ENCODE measurements around the gene ZNF664.

The ZNF664 gene

DNA sequence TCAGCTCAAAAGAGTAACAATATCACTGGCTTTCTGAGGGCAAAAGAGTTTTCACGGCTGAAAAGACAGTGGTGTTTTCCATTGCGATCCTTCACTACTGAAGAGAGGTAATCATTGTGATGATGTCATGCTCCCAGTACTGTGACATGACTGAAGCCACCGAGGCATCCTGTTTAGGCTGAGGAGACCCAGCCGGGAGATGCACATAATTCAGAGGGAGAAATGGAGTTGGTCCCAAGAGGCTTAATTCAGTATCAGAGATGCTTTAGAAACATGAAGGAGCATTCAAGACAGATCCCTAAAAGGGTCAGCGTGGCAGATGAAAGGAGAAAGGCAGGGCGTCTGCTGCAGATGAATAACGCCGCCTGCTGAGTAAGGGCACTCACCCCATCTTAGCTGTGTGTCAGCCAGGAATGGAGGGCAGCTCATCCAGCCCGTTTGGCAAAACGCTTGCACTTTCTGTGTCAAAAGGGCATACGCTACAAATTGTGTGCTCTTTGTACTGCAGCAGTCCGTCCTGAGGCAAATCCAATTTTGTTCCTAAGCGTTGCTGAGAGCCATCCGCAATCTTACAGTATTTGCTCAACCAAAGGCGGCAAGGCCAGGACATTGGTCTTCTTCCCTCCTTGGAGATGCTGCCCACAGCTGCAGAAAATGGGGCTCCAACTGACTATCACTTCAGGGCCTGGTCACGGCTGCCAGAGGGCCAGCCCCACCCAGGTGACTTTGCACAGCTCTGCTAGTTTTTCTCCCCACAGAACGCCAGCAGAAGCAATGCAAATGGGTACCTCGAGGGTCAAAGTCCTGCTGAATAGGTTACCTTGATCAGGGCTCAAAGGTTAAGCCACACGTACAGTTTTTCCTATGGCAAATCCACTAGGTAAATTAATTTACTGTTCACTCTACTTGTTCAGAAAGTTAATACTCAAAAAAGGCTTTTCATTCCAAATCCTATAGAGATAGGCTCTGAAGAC, 23.9 kb upstream of the ZNF664 start:
- Histone ChIP-seq H3K27ac (replicated peaks; ENCODE audit: low read length) (no peak overlapping the region), H3K4me1 (ENCODE audit: control insufficient read depth in 2 of 2, insufficient read depth in 1 of 2, low read depth in 1 of 2, low read length in 2 of 2) (peaks cover 10 to 33% of the 10 kb centered on the region in 2 donors), H3K36me3 (replicated peaks in 1 of 2; ENCODE audit: control insufficient read depth in 2 of 2, insufficient read depth in 2 of 2, low read length in 2 of 2) (peaks cover 0 to 10% of the 10 kb centered on the region in 2 donors), H3K23ac (ENCODE audit: low read depth, low read length, poor library complexity) (no peak overlapping the region), H4K8ac (ENCODE audit: low read depth, low read length) (no peak overlapping the region), H3K14ac (ENCODE audit: low read length) (no peak overlapping the region), H3K9ac (ENCODE audit: low read depth, low read length, poor library complexity) (no peak overlapping the region), H3K27me3 (ENCODE audit: control insufficient read depth in 3 of 3, insufficient read depth in 3 of 3, low read depth in 1 of 3, low read length in 3 of 3) (no peaks in the 10 kb centered on the region), H2AFZ (ENCODE audit: low read length) (no peak overlapping the region), H4K91ac (ENCODE audit: low read depth, low read length, poor library complexity) (no peak overlapping the region), H2BK5ac (ENCODE audit: low read length) (no peak overlapping the region), H3K4me2 (ENCODE audit: insufficient read depth, low read length, poor library complexity, severe bottlenecking) (no peak overlapping the region), H2BK15ac (ENCODE audit: low read length) (no peak overlapping the region), H3K4me3 (ENCODE audit: low read length in 2 of 2) (no peak overlapping the region), H2BK120ac (ENCODE audit: low read depth, low read length) (no peak overlapping the region), H3K18ac (ENCODE audit: low read length) (no peak overlapping the region), H3K9me3 (replicated peaks in 1 of 2; ENCODE audit: control insufficient read depth in 2 of 2, insufficient read depth in 1 of 2, low read depth in 1 of 2, low read length in 2 of 2) (peaks cover 0 to 8% of the 10 kb centered on the region in 2 donors), H3K4ac (ENCODE audit: low read length) (no peak overlapping the region), H2AK5ac (ENCODE audit: low read depth, low read length) (no peak overlapping the region), H3K79me1 (ENCODE audit: low read depth, low read length) (no peaks in the 10 kb centered on the region), H2BK12ac (ENCODE audit: low read length) (no peak overlapping the region)
- no peak for DNase-seq (ENCODE audit: low spot score)
- WGBS, 2 donors (ENCODE audit: extremely low coverage in 2 of 2, insufficient read length in 2 of 2, insufficient replicate concordance in 1 of 2): no CpG with 5 or more reads among the region's 19 CpGs

DNA sequence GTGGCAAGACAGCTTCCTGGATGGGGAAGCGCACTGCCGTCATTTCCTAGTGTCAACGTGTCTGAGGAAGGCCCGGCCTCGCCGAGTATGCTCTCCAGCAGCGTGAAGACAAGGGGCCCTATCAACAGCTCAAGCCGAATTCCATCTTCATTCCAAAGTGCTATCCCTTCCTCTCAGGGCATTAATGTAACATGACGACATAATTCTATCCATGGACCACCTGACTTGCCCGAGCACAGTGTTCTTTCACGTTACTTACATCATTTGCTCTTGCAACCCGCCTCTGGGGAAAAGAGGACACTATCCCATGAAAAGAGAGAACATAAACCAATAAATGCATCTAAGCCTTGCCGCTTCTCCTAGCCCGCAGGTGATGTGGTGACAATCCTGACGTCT, 23.2 kb upstream of the ZNF664 start:
- no peak overlapping the region for H3K27ac ChIP-seq (replicated peaks; ENCODE audit: low read length)
- no peak overlapping the region for H4K91ac ChIP-seq (ENCODE audit: low read depth, low read length, poor library complexity)
- no peak overlapping the region for H2BK15ac ChIP-seq (ENCODE audit: low read length)
- no peak overlapping the region for H4K8ac ChIP-seq (ENCODE audit: low read depth, low read length)
- no peak overlapping the region for H3K4ac ChIP-seq (ENCODE audit: low read length)
- DNase-seq (ENCODE audit: low spot score): no peak
- H3K23ac ChIP-seq (ENCODE audit: low read depth, low read length, poor library complexity): no peak overlapping the region
- H2AFZ ChIP-seq (ENCODE audit: low read length): no peak overlapping the region
- H3K9me3 ChIP-seq (replicated peaks in 1 of 2; ENCODE audit: control insufficient read depth in 2 of 2, insufficient read depth in 1 of 2, low read depth in 1 of 2, low read length in 2 of 2): peaks cover 0 to 8% of the 10 kb centered on the region in 2 donors
- no peak overlapping the region for H2AK5ac ChIP-seq (ENCODE audit: low read depth, low read length)
- peaks cover 10 to 33% of the 10 kb centered on the region in 2 donors for H3K4me1 ChIP-seq (ENCODE audit: control insufficient read depth in 2 of 2, insufficient read depth in 1 of 2, low read depth in 1 of 2, low read length in 2 of 2)
- H3K4me3 ChIP-seq (ENCODE audit: low read length in 2 of 2): no peak overlapping the region
- H3K36me3 ChIP-seq (replicated peaks in 1 of 2; ENCODE audit: control insufficient read depth in 2 of 2, insufficient read depth in 2 of 2, low read length in 2 of 2): peaks cover 0 to 3% of the 10 kb centered on the region in 2 donors
- no peaks in the 10 kb centered on the region for H3K79me1 ChIP-seq (ENCODE audit: low read depth, low read length)
- H3K14ac ChIP-seq (ENCODE audit: low read length): no peak overlapping the region
- H3K27me3 ChIP-seq (ENCODE audit: control insufficient read depth in 3 of 3, insufficient read depth in 3 of 3, low read depth in 1 of 3, low read length in 3 of 3): no peaks in the 10 kb centered on the region
- no peak overlapping the region for H3K9ac ChIP-seq (ENCODE audit: low read depth, low read length, poor library complexity)
- no peak overlapping the region for H3K18ac ChIP-seq (ENCODE audit: low read length)
- H2BK120ac ChIP-seq (ENCODE audit: low read depth, low read length): no peak overlapping the region
- no peak overlapping the region for H2BK5ac ChIP-seq (ENCODE audit: low read length)
- no CpG with 5 or more reads among the region's 15 CpGs for WGBS, 2 donors (ENCODE audit: extremely low coverage in 2 of 2, insufficient read length in 2 of 2, insufficient replicate concordance in 1 of 2)
- H3K4me2 ChIP-seq (ENCODE audit: insufficient read depth, low read length, poor library complexity, severe bottlenecking): no peak overlapping the region
- no peak overlapping the region for H2BK12ac ChIP-seq (ENCODE audit: low read length)

GRCh38 chr12:123950476-123951349, 22.3 kb upstream of the ZNF664 start:
- Histone ChIP-seq H2BK15ac (ENCODE audit: low read length) (no peak overlapping the region), H2BK12ac (ENCODE audit: low read length) (no peak overlapping the region)

GRCh38 chr12:123951467-123951866, 21.5 kb upstream of the ZNF664 start:
- Histone ChIP-seq H3K4ac (ENCODE audit: low read length) (no peak overlapping the region), H4K8ac (ENCODE audit: low read depth, low read length) (no peak overlapping the region), H3K4me1 (ENCODE audit: control insufficient read depth in 2 of 2, insufficient read depth in 1 of 2, low read depth in 1 of 2, low read length in 2 of 2) (peaks cover 10 to 36% of the 10 kb centered on the region in 2 donors), H2BK5ac (ENCODE audit: low read length) (no peak overlapping the region), H3K23ac (ENCODE audit: low read depth, low read length, poor library complexity) (no peak overlapping the region), H3K18ac (ENCODE audit: low read length) (no peak overlapping the region), H2BK12ac (ENCODE audit: low read length) (no peak overlapping the region), H3K4me2 (ENCODE audit: insufficient read depth, low read length, poor library complexity, severe bottlenecking) (no peak overlapping the region), H3K14ac (ENCODE audit: low read length) (no peak overlapping the region), H3K27me3 (ENCODE audit: control insufficient read depth in 3 of 3, insufficient read depth in 3 of 3, low read depth in 1 of 3, low read length in 3 of 3) (no peaks in the 10 kb centered on the region), H3K9me3 (replicated peaks in 1 of 2; ENCODE audit: control insufficient read depth in 2 of 2, insufficient read depth in 1 of 2, low read depth in 1 of 2, low read length in 2 of 2) (peaks cover 0 to 8% of the 10 kb centered on the region in 2 donors), H4K91ac (ENCODE audit: low read depth, low read length, poor library complexity) (no peak overlapping the region), H3K36me3 (replicated peaks in 1 of 2; ENCODE audit: control insufficient read depth in 2 of 2, insufficient read depth in 2 of 2, low read length in 2 of 2) (no peaks in the 10 kb centered on the region), H3K79me1 (ENCODE audit: low read depth, low read length) (no peaks in the 10 kb centered on the region), H3K4me3 (ENCODE audit: low read length in 2 of 2) (no peak overlapping the region), H3K9ac (ENCODE audit: low read depth, low read length, poor library complexity) (no peak overlapping the region), H3K27ac (replicated peaks; ENCODE audit: low read length) (no peak overlapping the region), H2AK5ac (ENCODE audit: low read depth, low read length) (no peak overlapping the region), H2BK120ac (ENCODE audit: low read depth, low read length) (no peak overlapping the region), H2BK15ac (ENCODE audit: low read length) (no peak overlapping the region), H2AFZ (ENCODE audit: low read length) (no peak overlapping the region)
- DNase-seq (ENCODE audit: low spot score): no peak
- WGBS, 2 donors (ENCODE audit: extremely low coverage in 2 of 2, insufficient read length in 2 of 2, insufficient replicate concordance in 1 of 2): no CpG with 5 or more reads among the region's 4 CpGs

More at GRCh38 chr12:123950476-123951349, 22.3 kb upstream of the ZNF664 start:
- Histone ChIP-seq H3K9ac (ENCODE audit: low read depth, low read length, poor library complexity) (no peak overlapping the region), H3K14ac (ENCODE audit: low read length) (no peak overlapping the region), H2AK5ac (ENCODE audit: low read depth, low read length) (no peak overlapping the region), H3K27ac (replicated peaks; ENCODE audit: low read length) (no peak overlapping the region), H3K4ac (ENCODE audit: low read length) (no peak overlapping the region), H3K27me3 (ENCODE audit: control insufficient read depth in 3 of 3, insufficient read depth in 3 of 3, low read depth in 1 of 3, low read length in 3 of 3) (no peaks in the 10 kb centered on the region), H4K8ac (ENCODE audit: low read depth, low read length) (no peak overlapping the region), H4K91ac (ENCODE audit: low read depth, low read length, poor library complexity) (no peak overlapping the region), H3K23ac (ENCODE audit: low read depth, low read length, poor library complexity) (no peak overlapping the region), H2BK5ac (ENCODE audit: low read length) (no peak overlapping the region), H2BK120ac (ENCODE audit: low read depth, low read length) (no peak overlapping the region), H3K4me2 (ENCODE audit: insufficient read depth, low read length, poor library complexity, severe bottlenecking) (no peak overlapping the region), H3K79me1 (ENCODE audit: low read depth, low read length) (no peaks in the 10 kb centered on the region), H3K36me3 (replicated peaks in 1 of 2; ENCODE audit: control insufficient read depth in 2 of 2, insufficient read depth in 2 of 2, low read length in 2 of 2) (no peaks in the 10 kb centered on the region), H3K4me3 (ENCODE audit: low read length in 2 of 2) (no peak overlapping the region), H3K9me3 (replicated peaks in 1 of 2; ENCODE audit: control insufficient read depth in 2 of 2, insufficient read depth in 1 of 2, low read depth in 1 of 2, low read length in 2 of 2) (peaks cover 0 to 8% of the 10 kb centered on the region in 2 donors), H3K18ac (ENCODE audit: low read length) (no peak overlapping the region), H2AFZ (ENCODE audit: low read length) (no peak overlapping the region), H3K4me1 (ENCODE audit: control insufficient read depth in 2 of 2, insufficient read depth in 1 of 2, low read depth in 1 of 2, low read length in 2 of 2) (peaks cover 10 to 33% of the 10 kb centered on the region in 2 donors)
- DNase-seq (ENCODE audit: low spot score): no peak
- no CpG with 5 or more reads among the region's 15 CpGs for WGBS, 2 donors (ENCODE audit: extremely low coverage in 2 of 2, insufficient read length in 2 of 2, insufficient replicate concordance in 1 of 2)

Data from neuronal stem cell (in vitro differentiated cells).